Endothelial cell of umbilical vein (primary cell): ENCODE measurements around the gene THAP4. TPM values are rescaled to one million over a fixed set of nuclear protein-coding genes. Genes with fewer than 3 reads are reported as not detected.

ENCODE experiments used
- BruUV-seq: library from RNA; stranded (reverse); fragments of 400-500 nt; replicated peaks from 2 replicates; lab custom pipeline; 2021; lab: Mats Ljungman, UMichigan
- CTCF ChIA-PET: fragments of 300-600, 350-600 bp; sonication (Branson Sonifier 250); formaldehyde crosslinking; loops from one replicate; lab custom pipeline; 2021; ENCODE audit warnings: antibody characterized with exemption, inconsistent platforms; lab: Charles Lee
- POLR2A ChIA-PET: fragments of 300-600, 350-600 bp; sonication (Branson Sonifier 250); formaldehyde crosslinking; loops from one replicate; lab custom pipeline; 2021; ENCODE audit warnings: antibody characterized with exemption, inconsistent platforms; lab: Charles Lee
- DNase-seq: peaks from one replicate; pipeline ENCODE4 v3.0.0-alpha.2; 2011; ENCODE audit warnings: low read depth, low spot score
- FAIRE-seq: peaks from 2 replicates; lab custom pipeline; 2011; peaks lifted over from hg19 to GRCh38; lab: Jason Lieb, UNC
- H2AFZ ChIP-seq: 2 replicates; pipeline ENCODE4 v1.6.0; 2012; ENCODE audit warnings: low read depth, low read length, control low read depth, inconsistent platforms
- H3K27ac ChIP-seq: 2 replicates; pipeline ENCODE4 v1.5.1; 2011; ENCODE audit warnings: low read depth, mild to moderate bottlenecking, control low read depth, low read length, moderate library complexity; ENCODE audit not compliant: insufficient read depth
- H3K27me3 ChIP-seq, 2 experiments: 2 replicates each; pipeline versions ENCODE4 v1.6.0 to v1.6.1; 2011; ENCODE audit warnings: low read length in 2 of 2, mixed read lengths in 1 of 2; ENCODE audit not compliant: control insufficient read depth in 2 of 2, insufficient read depth in 2 of 2
- H3K36me3 ChIP-seq, 2 experiments: 2 replicates in 1 of 2; 3 replicates in 1 of 2; pipeline ENCODE4 v1.5.1; 2011; ENCODE audit warnings: low read length in 2 of 2, mild to moderate bottlenecking in 1 of 2, moderate library complexity in 1 of 2; ENCODE audit not compliant: control insufficient read depth in 2 of 2, insufficient read depth in 2 of 2; ENCODE audit errors: extremely low read depth in 1 of 2
- H3K4me1 ChIP-seq: 3 replicates; pipeline ENCODE4 v1.5.1; 2011; ENCODE audit warnings: mild to moderate bottlenecking, low read length; ENCODE audit not compliant: control insufficient read depth, insufficient read depth; ENCODE audit errors: extremely low read depth
- H3K4me2 ChIP-seq: 2 replicates; pipeline ENCODE4 v1.6.1; 2011; ENCODE audit warnings: low read length, control low read depth, mixed read lengths; ENCODE audit not compliant: insufficient read depth
- H3K4me3 ChIP-seq, 3 experiments: fragments of 200-600 bp in 1 of 3; sonication (generic), shearing (Covaris generic) in 1 of 3; replicated peaks in 1 of 3; 2 replicates each; pipeline ENCODE4 v1.5.1; 2011 to 2016; ENCODE audit warnings: control low read depth in 3 of 3, low read length in 3 of 3, mild to moderate bottlenecking in 2 of 3, inconsistent platforms in 1 of 3, low read depth in 1 of 3, moderate library complexity in 1 of 3; ENCODE audit not compliant: insufficient read depth in 1 of 3
- H3K79me2 ChIP-seq: 2 replicates; pipeline ENCODE4 v1.6.0; 2012; ENCODE audit warnings: low read length, inconsistent platforms; ENCODE audit not compliant: control insufficient read depth, insufficient read depth
- H3K9ac ChIP-seq: replicated peaks from 2 replicates; pipeline ENCODE3; 2011; ENCODE audit warnings: low read length, control low read depth; ENCODE audit not compliant: insufficient read depth; ENCODE audit errors: extremely low read depth
- H3K9me1 ChIP-seq: replicated peaks from 3 replicates; pipeline ENCODE4 v1.6.0; 2011; ENCODE audit warnings: mild to moderate bottlenecking, low read length; ENCODE audit not compliant: control insufficient read depth, insufficient read depth; ENCODE audit errors: extremely low read depth
- H3K9me3 ChIP-seq: replicated peaks from 2 replicates; pipeline ENCODE4 v1.5.1; 2012; ENCODE audit warnings: low read length, inconsistent platforms; ENCODE audit not compliant: control insufficient read depth, insufficient read depth
- H4K20me1 ChIP-seq: replicated peaks from 2 replicates; pipeline ENCODE3; 2011; ENCODE audit warnings: mild to moderate bottlenecking, low read length; ENCODE audit not compliant: control insufficient read depth, insufficient read depth; ENCODE audit errors: extremely low read depth
- CTCF ChIP-seq, 2 donors: IDR thresholded peaks; 1 replicate in 1 of 2; 2 replicates in 1 of 2; pipeline ENCODE4 v1.5.1; 2011; ENCODE audit warnings: low read length in 2 of 2, mild to moderate bottlenecking in 2 of 2, moderate library complexity in 2 of 2, control low read depth in 1 of 2, inconsistent platforms in 1 of 2, low read depth in 1 of 2; ENCODE audit not compliant: insufficient read depth in 1 of 2; ENCODE audit errors: extremely low read depth in 1 of 2
- EZH2 ChIP-seq: IDR thresholded peaks from 2 replicates; pipeline ENCODE4 v1.6.1; 2012; ENCODE audit warnings: borderline replicate concordance, low read depth, mild to moderate bottlenecking, moderate library complexity, low read length, inconsistent platforms; ENCODE audit not compliant: severe bottlenecking
- FOS ChIP-seq: IDR thresholded peaks from 2 replicates; pipeline ENCODE4 v1.6.1; 2011; ENCODE audit warnings: mild to moderate bottlenecking, low read length, moderate library complexity, borderline replicate concordance; ENCODE audit not compliant: insufficient read depth
- GATA2 ChIP-seq: IDR thresholded peaks from 2 replicates; pipeline ENCODE4 v1.7.0; 2011; ENCODE audit warnings: low read depth, mild to moderate bottlenecking, moderate library complexity, mixed read lengths, low read length; ENCODE audit not compliant: insufficient read length, insufficient read depth
- JUN ChIP-seq: IDR thresholded peaks from 2 replicates; pipeline ENCODE4 v1.6.1; 2011; ENCODE audit warnings: borderline replicate concordance, low read depth; ENCODE audit not compliant: insufficient read length, insufficient read depth
- MAX ChIP-seq: IDR thresholded peaks from 2 replicates; pipeline ENCODE4 v1.6.1; 2011; ENCODE audit not compliant: insufficient read depth, insufficient read length
- MYC ChIP-seq: IDR thresholded peaks from one replicate; pipeline ENCODE4 v1.6.1; 2011; ENCODE audit warnings: mild to moderate bottlenecking, low read depth, low read length
- POLR2A ChIP-seq: IDR thresholded peaks from 2 replicates; pipeline ENCODE4 v1.6.1; 2012; ENCODE audit warnings: low read depth, mild to moderate bottlenecking, control low read depth, low read length
- POLR2AphosphoS5 ChIP-seq: IDR thresholded peaks from 2 replicates; pipeline ENCODE4 v1.6.1; 2012; ENCODE audit warnings: low read depth, mild to moderate bottlenecking, control low read depth, low read length, moderate library complexity; ENCODE audit not compliant: insufficient read depth
- dilution Hi-C: fragments of 300-500 bp; cut with MboI; formaldehyde crosslinking; loops from one replicate; pipeline ENCODE4 v1.15.0; 2019; ENCODE audit warnings: low sequenced_read_pairs; ENCODE audit not compliant: extremely low pct_ligation_motif_present
- intact Hi-C: fragments of 100-400 bp; cut with micrococcal nuclease; formaldehyde crosslinking; loops from one replicate; pipeline ENCODE4 v1.10.0; 2022
- polyA plus RNA-seq, 4 experiments: library from polyadenylated mRNA; depleted of rRNA in 3 of 4; stranded (reverse) in 3 of 4; unstranded in 1 of 4; fragments of >200 nt; gene quantifications; 2 replicates each; pipeline versions ENCODE4 v1.2.1 to v1.2.3, GENCODE V29; 2011 to 2012; ENCODE audit warnings: missing spikeins in 1 of 4
- total RNA-seq: library from RNA; stranded (reverse); gene quantifications from 2 replicates; pipeline ENCODE4 v1.2.3, GENCODE V29; 2021

The THAP4 gene
- total and polyA plus RNA-seq, 2 donors (not counting 3 experiments of a cell fraction or from before 2014, with no cell fraction given) = 45.4 to 47.4 TPM

GRCh38 chr2:241645056-241645914 lies 8.3 kb upstream of the THAP4 start:
- POLR2A ChIA-PET = no interaction called here

More at GRCh38 chr2:241645056-241645914, 8.3 kb upstream of the THAP4 start:
- H3K79me2 ChIP-seq = peaks cover 71% of the 10 kb centered on the region
- no peak overlapping the region for H3K4me2 ChIP-seq
- DNase-seq (no peak), FAIRE-seq (no peak)
- TF ChIP-seq POLR2A (no peak), MAX (no peak), CTCF (IDR thresholded peaks at IDR 0.05; ENCODE audit: extremely low read depth in 1 of 2, insufficient read depth in 1 of 2, low read depth in 1 of 2, low read length in 2 of 2) (no peak), MYC (no peak), EZH2 (no peak), POLR2AphosphoS5 (no peak), GATA2 (no peak), JUN (no peak), FOS (no peak)
- no peaks in the 10 kb centered on the region for H3K9me3 ChIP-seq
- CTCF ChIA-PET = no interaction called here
- BruUV-seq = no TSS peak
- no peak overlapping the region for H2AFZ ChIP-seq
- H3K9ac ChIP-seq = no peak overlapping the region
- no peaks in the 10 kb centered on the region for H4K20me1 ChIP-seq
- H3K27ac ChIP-seq = no peak overlapping the region
- intact Hi-C loops = no loop called here
- dilution Hi-C loops = no loop called here
- H3K27me3 ChIP-seq = no peaks in the 10 kb centered on the region
- H3K9me1 ChIP-seq = no peaks in the 10 kb centered on the region
- no peak overlapping the region for H3K4me3 ChIP-seq
- no peaks in the 10 kb centered on the region for H3K4me1 ChIP-seq
- H3K36me3 ChIP-seq = no peaks in the 10 kb centered on the region
